H9 (cell line): Measurements from ENCODE around the gene ASPRV1. TPM values are rescaled to one million over a fixed set of nuclear protein-coding genes. Genes with fewer than 3 reads are reported as not detected.

Experiments
- DNase-seq: peaks from one replicate; pipeline ENCODE4 v3.0.0-alpha.2; 2017
- H2AFZ ChIP-seq: one replicate; pipeline ENCODE4 v1.6.1; 2013; ENCODE audit warnings: mild to moderate bottlenecking, low read length, control low read depth, moderate library complexity
- H2AK5ac ChIP-seq: 2 replicates; pipeline ENCODE4 v1.6.1; 2013; ENCODE audit warnings: low read length, control low read depth, mixed read lengths; ENCODE audit not compliant: insufficient read length
- H2BK120ac ChIP-seq: one replicate; pipeline ENCODE4 v1.6.1; 2013; ENCODE audit warnings: low read depth, mild to moderate bottlenecking, low read length, control low read depth, inconsistent platforms; ENCODE audit not compliant: poor library complexity, severe bottlenecking
- H2BK12ac ChIP-seq: 2 replicates; pipeline ENCODE4 v1.6.1; 2013; ENCODE audit warnings: low read length, control low read depth, mixed read lengths, low read depth; ENCODE audit not compliant: insufficient read length
- H2BK15ac ChIP-seq: 2 replicates; pipeline ENCODE4 v1.6.1; 2013; ENCODE audit warnings: low read depth, low read length, control low read depth
- H2BK20ac ChIP-seq: one replicate; pipeline ENCODE4 v1.6.1; 2013; ENCODE audit warnings: low read depth, mild to moderate bottlenecking, low read length, control low read depth, inconsistent platforms; ENCODE audit not compliant: poor library complexity, severe bottlenecking
- H2BK5ac ChIP-seq: 2 replicates; pipeline ENCODE4 v1.6.1; 2013; ENCODE audit warnings: low read length, control low read depth, mixed read lengths; ENCODE audit not compliant: insufficient read length
- H3K14ac ChIP-seq: 2 replicates; pipeline ENCODE4 v1.6.1; 2013; ENCODE audit warnings: low read length, control low read depth; ENCODE audit not compliant: insufficient read depth
- H3K18ac ChIP-seq: 2 replicates; pipeline ENCODE4 v1.6.1; 2013; ENCODE audit warnings: low read depth, mild to moderate bottlenecking, mixed read lengths, low read length, control low read depth; ENCODE audit not compliant: insufficient read length
- H3K23ac ChIP-seq: 2 replicates; pipeline ENCODE4 v1.6.1; 2013; ENCODE audit warnings: low read length, control low read depth, mixed read lengths, low read depth; ENCODE audit not compliant: insufficient read length
- H3K23me2 ChIP-seq: 2 replicates; pipeline ENCODE4 v1.6.1; 2013; ENCODE audit warnings: low read depth, mild to moderate bottlenecking, mixed read lengths, low read length, control low read depth; ENCODE audit not compliant: insufficient read length, poor library complexity, severe bottlenecking
- H3K27ac ChIP-seq: 2 replicates; pipeline ENCODE4 v1.5.1; 2013; ENCODE audit warnings: low read length, control low read depth, mixed read lengths, low read depth; ENCODE audit not compliant: insufficient read length
- H3K27me3 ChIP-seq: 2 replicates; pipeline ENCODE4 v1.6.1; 2013; ENCODE audit warnings: low read length, control low read depth, inconsistent platforms; ENCODE audit not compliant: insufficient read depth
- H3K4ac ChIP-seq: 2 replicates; pipeline ENCODE4 v1.6.1; 2013; ENCODE audit warnings: low read depth, mild to moderate bottlenecking, control low read depth, inconsistent platforms, low read length, moderate library complexity
- H3K4me1 ChIP-seq: 2 replicates; pipeline ENCODE4 v1.6.1; 2013; ENCODE audit warnings: low read length, control low read depth, inconsistent platforms; ENCODE audit not compliant: insufficient read depth
- H3K4me2 ChIP-seq: 2 replicates; pipeline ENCODE4 v1.6.1; 2013; ENCODE audit warnings: low read length, control low read depth, mixed read lengths; ENCODE audit not compliant: insufficient read length, insufficient read depth
- H3K56ac ChIP-seq: 2 replicates; pipeline ENCODE4 v1.6.1; 2013; ENCODE audit warnings: low read depth, mild to moderate bottlenecking, mixed read lengths, low read length, control low read depth; ENCODE audit not compliant: insufficient read length
- H3K79me1 ChIP-seq: 2 replicates; pipeline ENCODE4 v1.6.1; 2013; ENCODE audit warnings: low read depth, mild to moderate bottlenecking, moderate library complexity, low read length, control low read depth, inconsistent platforms; ENCODE audit not compliant: insufficient read depth, poor library complexity, severe bottlenecking
- H3K79me2 ChIP-seq: 2 replicates; pipeline ENCODE4 v1.6.1; 2013; ENCODE audit warnings: low read length, control low read depth, inconsistent platforms; ENCODE audit not compliant: insufficient read depth
- H3K9ac ChIP-seq: 2 replicates; pipeline ENCODE4 v1.6.1; 2013; ENCODE audit warnings: low read length, control low read depth, mixed read lengths; ENCODE audit not compliant: insufficient read length; ENCODE audit errors: extremely low read depth
- H3K9me3 ChIP-seq: one replicate; pipeline ENCODE4 v1.6.1; 2013; ENCODE audit warnings: low read depth, low read length, inconsistent platforms; ENCODE audit not compliant: control insufficient read depth
- H3T11ph ChIP-seq: one replicate; pipeline ENCODE4 v1.6.1; 2013; ENCODE audit warnings: mild to moderate bottlenecking, low read length, control low read depth, inconsistent platforms
- H4K20me1 ChIP-seq: one replicate; pipeline ENCODE4 v1.6.1; 2013; ENCODE audit not compliant: control insufficient read depth, insufficient read length, insufficient read depth
- H4K5ac ChIP-seq: 2 replicates; pipeline ENCODE4 v1.6.1; 2013; ENCODE audit warnings: low read depth, mild to moderate bottlenecking, mixed read lengths, low read length, control low read depth; ENCODE audit not compliant: insufficient read length
- H4K8ac ChIP-seq: replicated peaks from 2 replicates; pipeline ENCODE4 v1.6.1; 2013; ENCODE audit warnings: low read length, control low read depth, mixed read lengths, low read depth; ENCODE audit not compliant: insufficient read length
- H4K91ac ChIP-seq: 2 replicates; pipeline ENCODE4 v1.6.1; 2013; ENCODE audit warnings: low read depth, mild to moderate bottlenecking, moderate library complexity, mixed read lengths, low read length, control low read depth; ENCODE audit not compliant: insufficient read length
- H3K27ac Mint-ChIP-seq, 3 experiments: 2 replicates in 2 of 3; 3 replicates in 1 of 3; pipeline ENCODE4 v1.8.0; 2020 to 2021; ENCODE audit warnings: mixed read lengths in 3 of 3, mild to moderate bottlenecking in 1 of 3, moderate library complexity in 1 of 3
- H3K27me3 Mint-ChIP-seq: 2 replicates; pipeline ENCODE4 v1.8.0; 2021; ENCODE audit warnings: low read depth, mild to moderate bottlenecking, moderate library complexity, mixed read lengths
- H3K36me3 Mint-ChIP-seq, 3 experiments: 2 replicates in 2 of 3; 3 replicates in 1 of 3; pipeline ENCODE4 v1.8.0; 2020 to 2021; ENCODE audit warnings: low read depth in 3 of 3, mixed read lengths in 3 of 3; ENCODE audit not compliant: insufficient read depth in 1 of 3
- H3K4me1 Mint-ChIP-seq, 2 experiments: 2 replicates each; pipeline ENCODE4 v1.8.0; 2020; ENCODE audit warnings: mixed read lengths in 2 of 2
- H3K4me3 Mint-ChIP-seq, 2 experiments: 2 replicates in 1 of 2; 3 replicates in 1 of 2; pipeline ENCODE4 v1.8.0; 2020 to 2021; ENCODE audit warnings: mild to moderate bottlenecking in 2 of 2, mixed read lengths in 2 of 2, moderate library complexity in 1 of 2
- H3K9me3 Mint-ChIP-seq, 2 experiments: 2 replicates in 1 of 2; 3 replicates in 1 of 2; pipeline ENCODE4 v1.8.0; 2020; ENCODE audit warnings: mild to moderate bottlenecking in 2 of 2, mixed read lengths in 2 of 2, moderate library complexity in 1 of 2
- CTCF ChIP-seq: fragments of 200-600 bp; sonication (generic); conservative IDR thresholded peaks from 3 replicates; pipeline ENCODE4 v1.8.0; 2021; ENCODE audit warnings: antibody characterized with exemption, mild to moderate bottlenecking
- WGBS: extraction: QIAGEN DNeasy Blood & Tissue Kit; methylation state at CpG from one replicate; pipeline ENCODE4 v1.1.7; 2013; ENCODE audit warnings: missing lambda C conversion rate, low lambda C conversion rate, mixed read lengths; ENCODE audit not compliant: insufficient read length; ENCODE audit errors: extremely low coverage; 5-methylcytosine and 5-hydroxymethylcytosine counted together
- total RNA-seq: library from RNA; stranded (reverse); gene quantifications from 2 replicates; pipeline ENCODE4 v1.2.1, GENCODE V29; 2021

Gene ASPRV1
- total RNA-seq, 1 experiment from 2014 or later: 0.57 TPM

GRCh38 chr2:69937968-69938367 lies 23.5 kb downstream of the ASPRV1 start:
- Mint-ChIP-seq H3K4me1 (peaks cover 16 to 29% of the 10 kb centered on the region in 2 experiments), H3K27ac (no peak overlapping the region)
- no CpG with 5 or more reads among the region's 14 CpGs for WGBS

More at GRCh38 chr2:69937968-69938367, 23.5 kb downstream of the ASPRV1 start:
- Mint-ChIP-seq H3K9me3 (no peaks in the 10 kb centered on the region), H3K36me3 (peaks cover 0 to 27% (median 11%) of the 10 kb centered on the region in 3 experiments; a peak in 5 of 7 replicates), H3K27me3 (no peaks in the 10 kb centered on the region), H3K4me3 (no peak overlapping the region)
- Histone ChIP-seq H3K23me2 (no peaks in the 10 kb centered on the region), H4K5ac (no peak overlapping the region), H3K14ac (no peak overlapping the region), H3K9me3 (no peaks in the 10 kb centered on the region), H2BK20ac (no peak overlapping the region), H2BK120ac (no peak overlapping the region), H2AK5ac (no peak overlapping the region), H4K91ac (no peak overlapping the region), H3K4me1 (no peaks in the 10 kb centered on the region), H3K23ac (no peak overlapping the region), H3K9ac (no peak overlapping the region), H3K79me2 (no peaks in the 10 kb centered on the region), H4K8ac (no peak overlapping the region), H3K56ac (no peak overlapping the region), H3T11ph (no peak overlapping the region), H3K18ac (no peak overlapping the region), H2BK15ac (no peak overlapping the region), H2AFZ (no peak overlapping the region), H3K27me3 (no peaks in the 10 kb centered on the region), H4K20me1 (no peaks in the 10 kb centered on the region), H2BK5ac (no peak overlapping the region), H3K27ac (no peak overlapping the region), H3K4me2 (no peak overlapping the region), H2BK12ac (no peak overlapping the region), H3K4ac (no peak overlapping the region), H3K79me1 (no peaks in the 10 kb centered on the region)
- DNase-seq: no peak
- TF ChIP-seq CTCF: no peak
